Activated T-cell treated with anti-CD3 and anti-CD28 coated beads, Interleukin-2, amount 50 U/mL, for 1 hour (primary cell): ENCODE data around the gene B9D1.

Source experiments
- DNase-seq: peaks from one replicate; pipeline ENCODE4 v3.0.0-alpha.2; 2020

Gene B9D1

GRCh38 chr17:19362277-19363113 is at the start of gene B9D1:
B9D1 (minus strand) TSS chr17:19362723; CDS start chr17:19362569, 154 bp downstream.
- peak; percentile 99 for DNase-seq

DNA sequence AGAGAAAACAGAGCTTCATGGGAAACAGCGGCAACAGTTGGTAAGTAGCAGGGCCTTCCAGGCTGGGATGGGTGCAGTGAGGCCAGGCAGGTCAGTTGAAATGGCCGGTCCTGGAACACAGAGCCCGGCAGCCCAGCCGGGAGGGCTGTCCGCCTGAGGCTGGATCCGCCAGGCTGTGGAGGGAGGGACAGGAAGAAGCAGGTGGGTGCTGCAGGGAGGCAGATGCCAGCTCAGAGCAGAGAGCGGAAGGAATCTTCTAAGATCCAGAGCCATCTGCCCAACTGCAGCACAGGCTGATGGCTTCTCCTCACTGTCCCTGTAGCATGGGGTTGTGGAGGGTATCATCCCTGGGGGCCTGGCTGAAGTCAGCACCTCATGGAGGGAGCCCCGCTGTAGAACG is 49.1 kb upstream of the B9D1 start:
- no peak for DNase-seq

DNA sequence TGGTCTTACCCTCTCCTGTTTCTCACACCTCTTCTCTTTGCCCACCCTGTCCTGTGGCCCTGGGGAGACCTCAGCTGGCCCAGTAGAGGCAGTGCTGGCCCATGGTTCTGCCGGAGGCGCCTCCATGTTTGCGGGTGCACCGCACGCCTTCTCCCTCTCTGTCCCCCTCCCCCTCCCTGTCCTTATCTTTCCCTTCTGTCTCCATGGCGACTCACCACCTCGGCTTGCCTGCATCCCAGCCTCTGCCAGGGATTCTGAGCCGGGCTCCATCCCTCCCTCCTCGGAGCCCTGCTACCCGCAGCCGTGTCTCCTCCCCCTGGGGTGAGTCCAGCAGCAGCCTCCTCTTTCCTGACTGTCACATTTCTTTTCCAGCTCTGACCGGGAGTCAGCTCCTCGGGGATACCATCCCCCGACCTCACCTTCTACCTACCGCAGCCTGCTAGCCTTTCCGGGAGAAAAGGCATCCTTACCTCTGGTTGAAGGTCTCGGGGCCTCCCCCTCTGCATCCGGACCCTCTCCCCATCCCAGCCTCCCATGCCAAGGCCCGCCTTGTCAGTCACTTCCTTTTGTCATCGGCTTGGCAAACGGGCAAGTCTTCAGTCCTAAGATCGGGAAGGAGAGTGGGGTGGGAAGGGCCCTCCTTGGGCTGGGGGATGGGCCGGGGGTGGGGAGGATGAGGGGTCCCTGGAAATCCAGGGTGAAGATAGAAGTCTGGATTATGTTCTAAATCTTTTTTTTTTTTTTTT is 48.5 kb upstream of the B9D1 start, which contains the start of gene RNF112:
TSS of gene RNF112 (plus strand) at position 358 of the 746 bp plus-strand sequence. CDS start at position 535, 177 bp downstream.
- no peak for DNase-seq

- no peak for DNase-seq
Observed at GRCh38 chr17:19410091-19410490, 47.6 kb upstream of the B9D1 start.

GRCh38 chr17:19409509-19409908 is 47.0 kb upstream of the B9D1 start:
- no peak for DNase-seq

DNA sequence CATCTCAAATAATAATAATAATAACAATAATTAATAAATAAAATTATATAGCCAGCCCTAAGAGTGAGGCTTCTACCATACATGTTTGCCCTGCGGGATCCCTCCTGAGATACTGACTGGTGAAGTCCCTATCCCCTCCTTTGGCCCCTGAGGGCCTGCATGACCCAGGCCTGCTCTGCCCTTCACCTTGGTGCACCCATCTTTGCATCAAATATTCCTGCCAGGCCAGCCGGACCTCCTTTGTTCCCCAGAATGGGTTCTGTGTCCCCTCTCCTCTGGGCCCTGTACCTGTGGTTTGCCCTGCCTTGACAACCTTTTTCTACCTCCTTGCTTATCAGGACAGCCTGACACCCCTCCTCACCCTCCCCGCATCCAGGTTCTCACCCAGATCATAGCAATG is 46.5 kb upstream of the B9D1 start:
- DNase-seq = no peak

- no peak for DNase-seq
Observed at GRCh38 chr17:19408346-19408710, 45.8 kb upstream of the B9D1 start.

GRCh38 chr17:19407601-19408345 is 45.2 kb upstream of the B9D1 start:
- no peak for DNase-seq

DNA sequence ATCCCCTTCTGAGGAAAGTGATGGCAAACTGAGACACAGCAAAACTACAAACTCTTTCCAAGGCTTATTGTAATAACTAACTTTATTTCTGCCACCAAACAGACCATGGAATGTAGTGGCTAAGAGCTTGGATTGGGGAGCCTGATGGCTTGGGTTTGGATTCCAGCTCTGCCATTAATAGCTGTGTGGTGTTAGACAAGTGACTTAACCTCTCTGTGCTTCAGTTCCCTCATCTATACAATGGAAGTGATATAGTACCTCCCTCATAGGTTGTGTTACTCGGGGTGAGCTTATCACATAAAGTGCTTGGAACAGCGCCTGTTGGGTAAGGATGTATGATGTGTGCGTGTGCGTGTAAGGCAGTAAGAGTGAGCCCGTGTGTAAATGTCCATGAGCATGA is 42.6 kb upstream of the B9D1 start:
- no peak for DNase-seq

- DNase-seq = no peak
Observed at GRCh38 chr17:19404264-19404663, 41.7 kb upstream of the B9D1 start.

- DNase-seq = no peak
Observed at GRCh38 chr17:19403021-19403420, 40.5 kb upstream of the B9D1 start.

- no peak for DNase-seq
Observed at GRCh38 chr17:19402171-19402570, 39.6 kb upstream of the B9D1 start.

DNA sequence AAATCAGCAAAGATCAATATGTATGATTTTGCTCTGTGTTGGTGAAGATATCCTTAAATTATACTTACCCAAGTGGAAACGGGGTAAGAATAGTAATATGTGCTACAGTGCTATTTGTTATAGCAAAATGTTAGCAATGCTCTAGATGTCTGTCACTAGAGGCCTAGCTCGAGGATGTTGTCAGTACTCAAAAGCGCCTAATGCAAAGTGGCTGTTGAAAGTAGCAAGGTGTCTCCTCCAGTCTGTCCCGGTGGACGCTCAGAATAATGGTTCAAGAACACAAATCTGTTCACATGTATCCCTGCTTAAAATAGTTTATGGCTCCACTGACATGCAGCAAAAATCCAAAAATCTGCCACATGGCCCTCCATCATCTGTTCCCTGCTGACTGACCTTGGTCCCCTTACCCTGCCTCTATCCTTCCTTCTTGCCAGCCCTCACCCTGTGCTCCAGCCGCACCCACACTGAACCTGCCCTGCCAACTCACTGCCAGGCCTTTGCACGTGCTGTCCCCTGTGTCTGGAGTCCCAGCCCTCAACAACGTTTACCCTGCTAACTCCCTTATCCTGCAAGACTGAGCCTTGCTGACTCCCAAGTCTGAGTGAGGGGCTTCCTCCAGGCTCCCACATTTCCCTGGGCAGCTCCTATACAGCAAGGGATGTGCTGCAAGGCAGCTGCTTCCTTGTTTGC is 38.9 kb upstream of the B9D1 start:
- no peak for DNase-seq

GRCh38 chr17:19399750-19400450 is 37.4 kb upstream of the B9D1 start:
- no peak for DNase-seq

DNA sequence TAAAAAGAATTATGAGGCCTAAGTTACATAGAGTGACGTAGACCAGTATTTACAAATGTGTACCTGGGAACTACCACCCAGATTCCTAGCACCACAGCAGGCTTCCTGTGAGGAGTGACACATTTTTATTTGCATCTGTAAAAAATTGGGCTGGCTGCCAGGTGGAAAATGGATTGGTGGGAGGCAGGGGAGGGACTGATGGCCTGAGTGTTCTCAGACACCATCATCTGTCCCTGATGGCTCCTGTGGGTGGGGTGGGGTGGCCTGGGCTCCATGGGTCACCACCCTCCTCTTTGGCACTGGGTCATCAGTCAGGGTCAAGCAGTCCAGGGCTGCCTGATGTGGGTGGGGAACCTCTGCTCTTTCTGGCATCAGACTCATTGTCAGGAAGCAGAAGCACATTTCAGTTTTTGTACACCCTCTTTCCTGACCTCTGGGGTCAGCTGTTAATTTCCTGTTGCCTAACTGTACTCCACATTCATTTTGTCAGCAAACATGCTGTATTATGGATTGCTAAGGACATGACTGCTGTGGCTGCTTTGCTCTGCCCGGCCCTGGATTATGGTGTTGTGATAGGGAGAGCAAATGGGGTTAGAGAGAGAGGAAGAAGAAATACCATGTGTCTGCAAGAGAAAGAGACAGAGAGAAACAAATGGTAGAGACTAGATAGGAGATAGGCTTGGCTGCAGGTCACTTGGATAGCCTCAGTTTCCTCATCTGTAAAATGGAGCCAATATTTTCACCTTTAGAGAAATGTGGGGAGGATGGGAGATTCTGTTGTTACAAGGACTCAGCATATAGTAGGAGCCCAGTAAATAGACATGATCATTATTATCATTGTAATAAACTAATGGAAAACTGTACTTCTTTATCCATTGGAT is 36.0 kb upstream of the B9D1 start:
- no peak for DNase-seq

- DNase-seq = no peak
Observed at GRCh38 chr17:19397556-19398041, 35.1 kb upstream of the B9D1 start.

DNA sequence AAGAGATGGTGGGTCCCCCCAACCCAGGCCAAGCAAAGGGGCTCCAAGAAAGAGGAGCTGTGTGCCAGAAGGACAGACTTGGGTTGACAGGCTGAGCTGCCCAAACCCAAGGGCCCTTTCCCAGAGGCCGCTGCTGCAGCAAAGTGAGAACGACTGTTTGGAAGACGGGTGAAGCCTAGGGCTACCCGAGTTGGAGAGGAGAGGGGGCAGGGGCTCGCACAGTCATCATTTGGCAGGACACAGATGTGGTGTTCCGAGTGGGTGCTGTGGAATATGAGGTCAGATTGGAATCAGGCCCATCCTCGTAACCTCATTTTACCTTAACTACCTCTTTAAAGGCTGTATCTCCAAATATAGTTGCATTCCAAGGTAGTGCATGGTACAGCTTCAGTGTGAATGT is 29.8 kb upstream of the B9D1 start:
- DNase-seq = no peak

DNA sequence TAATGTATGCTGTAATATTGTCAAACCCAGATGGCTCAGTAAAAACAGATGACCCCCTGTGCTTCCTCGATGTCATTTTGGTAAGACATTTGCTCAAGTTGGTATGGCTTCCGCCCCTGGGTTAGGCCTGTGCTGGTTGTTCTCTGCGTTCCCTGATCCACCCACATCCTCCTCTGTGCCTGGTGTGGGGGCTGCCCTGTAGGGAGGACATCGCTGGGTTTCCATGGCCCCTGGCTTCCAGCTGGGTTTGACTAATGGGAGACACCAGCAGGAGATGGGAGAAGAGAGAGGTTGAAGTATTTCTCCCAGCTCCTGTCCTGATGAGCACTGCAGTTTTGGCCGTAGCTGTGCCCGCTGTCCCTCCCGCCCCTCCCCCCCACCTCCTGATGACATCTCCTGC is 28.9 kb upstream of the B9D1 start:
- DNase-seq = no peak

DNA sequence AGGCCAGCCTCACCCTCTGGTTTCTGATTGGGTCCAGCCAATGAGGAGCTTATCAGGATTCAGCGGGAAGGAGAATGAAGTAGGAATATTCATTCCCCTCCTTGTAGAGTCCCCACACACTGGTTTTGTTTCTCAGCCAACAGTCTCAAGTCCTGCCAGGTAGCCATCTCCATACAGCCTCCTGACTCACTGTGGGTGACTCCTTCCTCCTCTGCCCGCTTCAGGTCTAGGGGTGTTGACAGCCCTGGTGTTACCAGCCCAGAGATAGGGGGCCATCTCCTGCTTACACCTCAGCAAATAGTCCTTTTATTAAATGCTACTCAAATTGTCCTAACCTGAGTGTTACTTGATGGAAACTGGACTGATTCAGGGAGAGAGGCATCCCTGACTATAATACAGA is 28.4 kb upstream of the B9D1 start:
- DNase-seq = no peak

- DNase-seq = no peak
Observed at GRCh38 chr17:19388791-19389785, 26.6 kb upstream of the B9D1 start.
